Measurements from ENCODE around the gene EXPH5.

EXPH5 gene

GRCh38 chr11:108518581-108518980 lies 75.0 kb downstream of the EXPH5 start:
- Histone ChIP-seq H3K27me3 (ENCODE audit: insufficient read depth, poor library complexity, severe bottlenecking) (no peaks in the 10 kb centered on the region), H3K4me3 (replicated peaks; ENCODE audit: insufficient read depth, low read length) (no peak overlapping the region), H3K27ac (replicated peaks) (no peak overlapping the region)
- TF ChIP-seq, protein P1, sequence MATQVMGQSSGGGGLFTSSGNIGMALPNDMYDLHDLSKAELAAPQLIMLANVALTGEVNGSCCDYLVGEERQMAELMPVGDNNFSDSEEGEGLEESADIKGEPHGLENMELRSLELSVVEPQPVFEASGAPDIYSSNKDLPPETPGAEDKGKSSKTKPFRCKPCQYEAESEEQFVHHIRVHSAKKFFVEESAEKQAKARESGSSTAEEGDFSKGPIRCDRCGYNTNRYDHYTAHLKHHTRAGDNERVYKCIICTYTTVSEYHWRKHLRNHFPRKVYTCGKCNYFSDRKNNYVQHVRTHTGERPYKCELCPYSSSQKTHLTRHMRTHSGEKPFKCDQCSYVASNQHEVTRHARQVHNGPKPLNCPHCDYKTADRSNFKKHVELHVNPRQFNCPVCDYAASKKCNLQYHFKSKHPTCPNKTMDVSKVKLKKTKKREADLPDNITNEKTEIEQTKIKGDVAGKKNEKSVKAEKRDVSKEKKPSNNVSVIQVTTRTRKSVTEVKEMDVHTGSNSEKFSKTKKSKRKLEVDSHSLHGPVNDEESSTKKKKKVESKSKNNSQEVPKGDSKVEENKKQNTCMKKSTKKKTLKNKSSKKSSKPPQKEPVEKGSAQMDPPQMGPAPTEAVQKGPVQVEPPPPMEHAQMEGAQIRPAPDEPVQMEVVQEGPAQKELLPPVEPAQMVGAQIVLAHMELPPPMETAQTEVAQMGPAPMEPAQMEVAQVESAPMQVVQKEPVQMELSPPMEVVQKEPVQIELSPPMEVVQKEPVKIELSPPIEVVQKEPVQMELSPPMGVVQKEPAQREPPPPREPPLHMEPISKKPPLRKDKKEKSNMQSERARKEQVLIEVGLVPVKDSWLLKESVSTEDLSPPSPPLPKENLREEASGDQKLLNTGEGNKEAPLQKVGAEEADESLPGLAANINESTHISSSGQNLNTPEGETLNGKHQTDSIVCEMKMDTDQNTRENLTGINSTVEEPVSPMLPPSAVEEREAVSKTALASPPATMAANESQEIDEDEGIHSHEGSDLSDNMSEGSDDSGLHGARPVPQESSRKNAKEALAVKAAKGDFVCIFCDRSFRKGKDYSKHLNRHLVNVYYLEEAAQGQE (IDR thresholded peaks at IDR 0.05; ENCODE audit: insufficient replicate concordance, low read depth): no peak
- TF ChIP-seq CTCF (IDR thresholded peaks at IDR 0.05; ENCODE audit: insufficient read depth, low read length) (no peak), POLR2AphosphoS5 (IDR thresholded peaks at IDR 0.05; ENCODE audit: low read depth) (no peak), GABPA (IDR thresholded peaks at IDR 0.05; ENCODE audit: low read depth) (no peak)
- DNase-seq (ENCODE audit: low read depth in 1 of 2, low spot score in 1 of 2): no peak

GRCh38 chr11:108516125-108516524 lies 77.4 kb downstream of the EXPH5 start:
- Histone ChIP-seq H3K27ac (replicated peaks) (no peak overlapping the region), H3K27me3 (ENCODE audit: insufficient read depth, poor library complexity, severe bottlenecking) (no peaks in the 10 kb centered on the region), H3K4me3 (replicated peaks; ENCODE audit: insufficient read depth, low read length) (no peak overlapping the region)
- DNase-seq (ENCODE audit: low read depth in 1 of 2, low spot score in 1 of 2): no peak
- TF ChIP-seq SPI1 (IDR thresholded peaks at IDR 0.05; ENCODE audit: borderline replicate concordance, low read depth) (no peak), POLR2AphosphoS5 (IDR thresholded peaks at IDR 0.05; ENCODE audit: low read depth) (no peak), GABPA (IDR thresholded peaks at IDR 0.05; ENCODE audit: low read depth) (no peak), CTCF (IDR thresholded peaks at IDR 0.05; ENCODE audit: insufficient read depth, low read length) (no peak)
- TF ChIP-seq, protein P1 (IDR thresholded peaks at IDR 0.05; ENCODE audit: insufficient replicate concordance, low read depth): no peak

DNA sequence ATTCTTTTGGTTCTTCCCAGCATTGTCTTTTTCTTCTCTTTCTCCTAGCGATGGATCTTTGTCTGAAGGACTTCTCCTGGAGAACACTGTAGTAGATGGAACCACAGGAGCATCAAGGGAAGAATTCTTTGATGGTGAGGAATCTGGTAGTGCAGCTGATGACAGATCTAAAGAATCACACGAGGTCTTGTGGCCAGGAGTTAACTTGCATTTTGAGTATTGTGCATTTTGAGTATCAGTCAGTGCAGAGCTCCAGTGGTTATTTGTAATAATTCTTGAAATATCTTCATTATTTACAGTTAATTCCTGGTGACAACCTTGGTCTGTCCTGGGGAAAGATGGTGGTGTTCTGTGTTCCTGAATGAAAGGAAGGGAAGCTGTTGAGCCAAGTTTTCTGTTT lies 80.9 kb downstream of the EXPH5 start:
- no peak overlapping the region for H3K4me3 ChIP-seq (replicated peaks; ENCODE audit: insufficient read depth, low read length)
- H3K27me3 ChIP-seq (ENCODE audit: insufficient read depth, poor library complexity, severe bottlenecking): no peaks in the 10 kb centered on the region
- no peak for DNase-seq (ENCODE audit: low read depth in 1 of 2, low spot score in 1 of 2)
- no peak for TF ChIP-seq SPI1 (IDR thresholded peaks at IDR 0.05; ENCODE audit: borderline replicate concordance, low read depth)
- no peak overlapping the region for H3K27ac ChIP-seq (replicated peaks)

DNA sequence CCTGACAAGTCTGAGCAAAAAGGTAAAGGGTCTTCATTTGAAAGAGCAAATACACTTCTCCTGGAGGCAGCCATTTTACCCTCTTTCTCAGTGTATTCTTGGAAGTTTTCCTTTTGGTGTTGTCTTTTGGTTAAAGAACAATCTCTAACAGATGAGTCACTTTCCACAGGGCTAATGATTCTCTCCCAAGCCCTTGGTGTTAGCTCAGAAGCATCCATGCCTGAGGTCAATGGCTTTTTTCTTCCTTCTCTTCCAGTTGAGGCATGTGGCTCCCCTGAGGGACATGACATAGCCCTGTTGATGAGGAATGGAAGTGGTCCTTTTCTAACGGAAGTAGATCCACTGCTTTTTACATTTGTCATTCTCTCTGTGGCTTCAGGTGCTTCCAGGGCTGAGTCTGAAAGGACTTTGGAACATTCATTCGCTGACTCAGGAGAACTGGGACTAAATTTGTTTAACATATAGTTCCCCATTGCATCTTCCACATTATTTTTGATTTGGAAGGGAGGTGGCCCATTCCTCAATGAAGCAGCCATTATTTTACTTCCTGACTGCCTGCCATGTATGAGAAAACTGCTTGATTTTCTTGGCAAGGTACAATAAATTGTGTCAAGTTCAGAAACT lies 81.6 kb downstream of the EXPH5 start:
- H3K27me3 ChIP-seq (ENCODE audit: insufficient read depth, poor library complexity, severe bottlenecking): no peaks in the 10 kb centered on the region
- no peak for DNase-seq (ENCODE audit: low read depth in 1 of 2, low spot score in 1 of 2)
- H3K4me3 ChIP-seq (replicated peaks; ENCODE audit: insufficient read depth, low read length): no peak overlapping the region
- H3K27ac ChIP-seq (replicated peaks): no peak overlapping the region
- TF ChIP-seq GABPA (IDR thresholded peaks at IDR 0.05; ENCODE audit: low read depth): no peak
- TF ChIP-seq CTCF (IDR thresholded peaks at IDR 0.05; ENCODE audit: insufficient read depth, low read length): no peak
- TF ChIP-seq, protein P1 (IDR thresholded peaks at IDR 0.05; ENCODE audit: insufficient replicate concordance, low read depth): no peak
- no peak for TF ChIP-seq POLR2AphosphoS5 (IDR thresholded peaks at IDR 0.05; ENCODE audit: low read depth)
- no peak for TF ChIP-seq SPI1 (IDR thresholded peaks at IDR 0.05; ENCODE audit: borderline replicate concordance, low read depth)

All from HL-60 (cell line).